DMS 273 treated with DMSO at 0.1 percent for 48 hours (cell line): ENCODE data around the gene SPARCL1.
"Not testable (repeated sequence)": the region's sequence is repeated elsewhere in the genome, so short reads cannot be mapped to it uniquely, and the experiment has no call there.

ENCODE experiments used
- DNase-seq: peaks from one replicate; lab custom pipeline; 2025; lab: John Stamatoyannopoulos, UW

The SPARCL1 gene

GRCh38 chr4:87442889-87443288 lies 86.3 kb downstream of the SPARCL1 start:
- DNase-seq = no peak

GRCh38 chr4:87433342-87433741 lies 95.8 kb downstream of the SPARCL1 start:
- DNase-seq = no peak

GRCh38 chr4:87430038-87430437 lies 99.1 kb downstream of the SPARCL1 start:
- DNase-seq = no peak

GRCh38 chr4:87428979-87429378 lies 100.2 kb downstream of the SPARCL1 start:
- DNase-seq = no peak

- DNase-seq = no peak
These were observed 101.7 kb downstream of the SPARCL1 start for GRCh38 chr4:87427518-87427868.

- no peak for DNase-seq
These were observed 102.2 kb downstream of the SPARCL1 start for GRCh38 chr4:87426865-87427517.

GRCh38 chr4:87425711-87426110 lies 103.5 kb downstream of the SPARCL1 start:
- DNase-seq = no peak

GRCh38 chr4:87424099-87424543 lies 105.1 kb downstream of the SPARCL1 start:
- DNase-seq = not testable (repeated sequence)
